ENCODE measurements around the gene FARSA.

GRCh38 chr19:12946731-12947496 lies 13.4 kb upstream of the FARSA start:
- TF ChIP-seq POLR2AphosphoS5 (IDR thresholded peaks at IDR 0.05; ENCODE audit: low read depth, low read length) (no peak), REST (IDR thresholded peaks at IDR 0.05; ENCODE audit: insufficient read depth in 1 of 2, low read depth in 2 of 2, low read length in 2 of 2) (no peak), SIN3A (IDR thresholded peaks at IDR 0.05; ENCODE audit: borderline replicate concordance, insufficient read depth, low read length) (no peak)
